WTC11 (cell line): ENCODE results near the gene TP53BP1. TPM values are rescaled to one million over a fixed set of nuclear protein-coding genes. Genes with fewer than 3 reads are reported as not detected.
A peak's percentile ranks its signal among the peaks of the same experiment; 100 is the strongest.
"Not testable (repeated sequence)": the region's sequence is repeated elsewhere in the genome, so short reads cannot be mapped to it uniquely, and the experiment has no call there.

Experiments
- ATAC-seq: fragments of 200-7000 bp; cut with Tn5 transposase; 2 replicates; pipeline ENCODE4 v1.10.0; 2021; ENCODE audit warnings: mild to moderate bottlenecking, moderate library complexity
- CTCF ChIA-PET: fragments of 300-600 bp; sonication (Branson Sonifier 250); formaldehyde crosslinking; loops from one replicate; lab custom pipeline; 2021; ENCODE audit warnings: antibody characterized with exemption; lab: Charles Lee
- POLR2A ChIA-PET: fragments of 350-600 bp; sonication (Branson Sonifier 250); formaldehyde crosslinking; loops from one replicate; lab custom pipeline; 2021; ENCODE audit warnings: antibody characterized with exemption; lab: Charles Lee
- DNase-seq: peaks from one replicate; pipeline ENCODE4 v3.0.0; 2021; ENCODE audit warnings: low spot score
- H3K27ac Mint-ChIP-seq: 2 replicates; pipeline ENCODE4 v1.8.0; 2021; ENCODE audit warnings: mixed read lengths
- H3K27me3 Mint-ChIP-seq: 2 replicates; pipeline ENCODE4 v1.8.0; 2021; ENCODE audit warnings: low read depth, mild to moderate bottlenecking, moderate library complexity, mixed read lengths
- H3K36me3 Mint-ChIP-seq: 2 replicates; pipeline ENCODE4 v1.8.0; 2021; ENCODE audit warnings: mixed read lengths
- H3K4me1 Mint-ChIP-seq: 2 replicates; pipeline ENCODE4 v1.8.0; 2022; ENCODE audit warnings: mixed read lengths
- H3K4me3 Mint-ChIP-seq: 2 replicates; pipeline ENCODE4 v1.8.0; 2021; ENCODE audit warnings: mild to moderate bottlenecking, moderate library complexity, mixed read lengths
- H3K9me3 Mint-ChIP-seq: 2 replicates; pipeline ENCODE4 v1.8.0; 2021; ENCODE audit warnings: mixed read lengths
- ATF6 ChIP-seq: sonication (generic); formaldehyde crosslinking; IDR thresholded peaks from 2 replicates; pipeline ENCODE4 v1.8.1; 2023; ENCODE audit warnings: mild to moderate bottlenecking, missing genetic modification reagents
- CBFB ChIP-seq: sonication (generic); formaldehyde crosslinking; IDR thresholded peaks from 2 replicates; pipeline ENCODE4 v1.8.1; 2022; ENCODE audit warnings: mild to moderate bottlenecking, low read depth, missing genetic modification reagents
- E2F4 ChIP-seq: sonication (generic); formaldehyde crosslinking; IDR thresholded peaks from 2 replicates; pipeline ENCODE4 v1.8.1; 2022; ENCODE audit warnings: low read depth, mild to moderate bottlenecking, moderate library complexity, missing genetic modification reagents, borderline replicate concordance
- ELF4 ChIP-seq: sonication (generic); formaldehyde crosslinking; IDR thresholded peaks from 2 replicates; pipeline ENCODE4 v1.8.1; 2022; ENCODE audit warnings: low read depth, mild to moderate bottlenecking, moderate library complexity, missing genetic modification reagents
- ERG ChIP-seq: fragments of 250-450 bp; sonication (Bioruptor Pico); IDR thresholded peaks from 2 replicates; pipeline ENCODE4 v1.8.0; 2021; ENCODE audit warnings: mild to moderate bottlenecking
- FOXJ3 ChIP-seq: sonication (generic); formaldehyde crosslinking; IDR thresholded peaks from 2 replicates; pipeline ENCODE4 v1.9.0; 2021; ENCODE audit warnings: missing genetic modification reagents, mild to moderate bottlenecking, borderline replicate concordance
- FOXP1 ChIP-seq: sonication (generic); formaldehyde crosslinking; IDR thresholded peaks from 2 replicates; pipeline ENCODE4 v1.8.0; 2022; ENCODE audit warnings: missing genetic modification reagents, mild to moderate bottlenecking, moderate library complexity, borderline replicate concordance
- FOXP4 ChIP-seq: sonication (generic); formaldehyde crosslinking; IDR thresholded peaks from 2 replicates; pipeline ENCODE4 v1.8.0; 2022; ENCODE audit warnings: mild to moderate bottlenecking, missing genetic modification reagents
- GABPB1 ChIP-seq: sonication (generic); formaldehyde crosslinking; IDR thresholded peaks from 2 replicates; pipeline ENCODE4 v1.8.1; 2023; ENCODE audit warnings: mild to moderate bottlenecking, missing genetic modification reagents
- JUN ChIP-seq: sonication (generic); formaldehyde crosslinking; IDR thresholded peaks from 2 replicates; pipeline ENCODE4 v1.8.0; 2023; ENCODE audit warnings: mild to moderate bottlenecking, missing genetic modification reagents
- MAX ChIP-seq: sonication (generic); formaldehyde crosslinking; IDR thresholded peaks from 2 replicates; pipeline ENCODE4 v1.8.0; 2022; ENCODE audit warnings: mild to moderate bottlenecking, missing genetic modification reagents
- MYBL2 ChIP-seq: sonication (generic); formaldehyde crosslinking; IDR thresholded peaks from 2 replicates; pipeline ENCODE4 v1.8.1; 2023; ENCODE audit warnings: mild to moderate bottlenecking, moderate library complexity, missing genetic modification reagents
- NR1H2 ChIP-seq: sonication (generic); formaldehyde crosslinking; IDR thresholded peaks from 2 replicates; pipeline ENCODE4 v1.9.0; 2021; ENCODE audit warnings: mild to moderate bottlenecking, moderate library complexity, missing genetic modification reagents
- NR2C2 ChIP-seq: sonication (generic); formaldehyde crosslinking; IDR thresholded peaks from 2 replicates; pipeline ENCODE4 v1.8.0; 2022; ENCODE audit warnings: mild to moderate bottlenecking, missing genetic modification reagents
- RORB ChIP-seq: fragments of 250-450 bp; sonication (Bioruptor Pico); IDR thresholded peaks from 2 replicates; pipeline ENCODE4 v1.9.0; 2021; ENCODE audit warnings: mild to moderate bottlenecking
- SMAD4 ChIP-seq: sonication (generic); formaldehyde crosslinking; IDR thresholded peaks from 2 replicates; pipeline ENCODE4 v1.8.0; 2022; ENCODE audit warnings: mild to moderate bottlenecking, missing genetic modification reagents
- TEAD4 ChIP-seq: sonication (generic); formaldehyde crosslinking; IDR thresholded peaks from 2 replicates; pipeline ENCODE4 v1.8.0; 2022; ENCODE audit warnings: mild to moderate bottlenecking, missing genetic modification reagents
- USF1 ChIP-seq: sonication (generic); formaldehyde crosslinking; IDR thresholded peaks from 2 replicates; pipeline ENCODE4 v1.8.0; 2022; ENCODE audit warnings: mild to moderate bottlenecking, missing genetic modification reagents
- ZBTB21 ChIP-seq: sonication (generic); formaldehyde crosslinking; IDR thresholded peaks from 2 replicates; pipeline ENCODE4 v1.8.1; 2023; ENCODE audit warnings: mild to moderate bottlenecking, missing genetic modification reagents, borderline replicate concordance
- ZNF232 ChIP-seq: sonication (generic); formaldehyde crosslinking; IDR thresholded peaks from 2 replicates; pipeline ENCODE4 v1.8.0; 2022; ENCODE audit warnings: mild to moderate bottlenecking, missing genetic modification reagents
- ZNF512 ChIP-seq: sonication (generic); formaldehyde crosslinking; IDR thresholded peaks from 2 replicates; pipeline ENCODE4 v1.8.1; 2022; ENCODE audit warnings: missing genetic modification reagents, borderline replicate concordance
- total RNA-seq: library from RNA; stranded (reverse); gene quantifications from 3 replicates; pipeline ENCODE4 v1.2.3, GENCODE V29; 2021

Gene TP53BP1
- total RNA-seq, 1 experiment from 2014 or later: 67.1 TPM

GRCh38 chr15:43534897-43535296 is 41.9 kb upstream of the TP53BP1 start (continued):
- TF ChIP-seq ZNF512 (CRISPR knock-in tag): no peak
- no peak for TF ChIP-seq JUN (CRISPR knock-in tag)
- no peak for TF ChIP-seq NR1H2 (CRISPR knock-in tag)
- no peak for TF ChIP-seq E2F4 (CRISPR knock-in tag)
- no peak for TF ChIP-seq USF1 (CRISPR knock-in tag)
- no peak for TF ChIP-seq NR2C2
- TF ChIP-seq ZNF232: no peak

- ATAC-seq, DNase-seq, H3K4me3 Mint-ChIP-seq, CTCF ChIA-PET, H3K9me3 Mint-ChIP-seq, H3K27me3 Mint-ChIP-seq, H3K36me3 Mint-ChIP-seq, POLR2A ChIA-PET, H3K27ac Mint-ChIP-seq: not testable (repeated sequence)
- H3K4me1 Mint-ChIP-seq: peaks cover 21% of the 10 kb centered on the region
Measured at GRCh38 chr15:43532826-43533225, 39.9 kb upstream of the TP53BP1 start.

GRCh38 chr15:43531018-43531670 is 38.2 kb upstream of the TP53BP1 start:
- H3K4me3 Mint-ChIP-seq: no peak overlapping the region
- H3K27me3 Mint-ChIP-seq: no peaks in the 10 kb centered on the region; the same call in 1 of the 2 replicates
- H3K36me3 Mint-ChIP-seq: no peaks in the 10 kb centered on the region; the same call in 1 of the 2 replicates
- ATAC-seq (peak; percentile 72), DNase-seq (no peak)
- POLR2A ChIA-PET: interaction anchor here (0.5 to 1.1 kb wide), 2 partner anchors 16 to 752 kb away, joined by 3 read pairs; no protein-coding TSS in a partner anchor
- peaks cover 21% of the 10 kb centered on the region for H3K4me1 Mint-ChIP-seq
- TF ChIP-seq ELF4 (CRISPR knock-in tag): no peak
- no peak for TF ChIP-seq MYBL2 (CRISPR knock-in tag)
- TF ChIP-seq TEAD4 (CRISPR knock-in tag): no peak
- no peak for TF ChIP-seq SMAD4 (CRISPR knock-in tag)
- no peak for TF ChIP-seq FOXP4 (CRISPR knock-in tag)
- TF ChIP-seq RORB (CRISPR knock-in tag): no peak
- TF ChIP-seq GABPB1 (CRISPR knock-in tag): no peak
- TF ChIP-seq ZBTB21: no peak
- no peak for TF ChIP-seq CBFB (CRISPR knock-in tag)
- TF ChIP-seq FOXP1 (CRISPR knock-in tag): no peak
- no peak for TF ChIP-seq MAX (CRISPR knock-in tag)
- TF ChIP-seq ERG: no peak
- no peak for TF ChIP-seq FOXJ3 (CRISPR knock-in tag)
- no peak for TF ChIP-seq ATF6 (CRISPR knock-in tag)
- H3K27ac Mint-ChIP-seq: no peak overlapping the region
- no peaks in the 10 kb centered on the region for H3K9me3 Mint-ChIP-seq
- CTCF ChIA-PET: interaction anchor here (0.9 to 2.2 kb wide), 4 partner anchors 8 to 155 kb away, joined by 3 to 10 read pairs (median 4); no protein-coding TSS in a partner anchor
